ENCODE data around the gene TSSC4.

The TSSC4 gene

GRCh38 chr11:2411446-2412305, 11.1 kb downstream of the TSSC4 start:
- FAIRE-seq: no peak
- DNase-seq (ENCODE audit: insufficient read length, low spot score): no peak
- TF ChIP-seq, protein P1, sequence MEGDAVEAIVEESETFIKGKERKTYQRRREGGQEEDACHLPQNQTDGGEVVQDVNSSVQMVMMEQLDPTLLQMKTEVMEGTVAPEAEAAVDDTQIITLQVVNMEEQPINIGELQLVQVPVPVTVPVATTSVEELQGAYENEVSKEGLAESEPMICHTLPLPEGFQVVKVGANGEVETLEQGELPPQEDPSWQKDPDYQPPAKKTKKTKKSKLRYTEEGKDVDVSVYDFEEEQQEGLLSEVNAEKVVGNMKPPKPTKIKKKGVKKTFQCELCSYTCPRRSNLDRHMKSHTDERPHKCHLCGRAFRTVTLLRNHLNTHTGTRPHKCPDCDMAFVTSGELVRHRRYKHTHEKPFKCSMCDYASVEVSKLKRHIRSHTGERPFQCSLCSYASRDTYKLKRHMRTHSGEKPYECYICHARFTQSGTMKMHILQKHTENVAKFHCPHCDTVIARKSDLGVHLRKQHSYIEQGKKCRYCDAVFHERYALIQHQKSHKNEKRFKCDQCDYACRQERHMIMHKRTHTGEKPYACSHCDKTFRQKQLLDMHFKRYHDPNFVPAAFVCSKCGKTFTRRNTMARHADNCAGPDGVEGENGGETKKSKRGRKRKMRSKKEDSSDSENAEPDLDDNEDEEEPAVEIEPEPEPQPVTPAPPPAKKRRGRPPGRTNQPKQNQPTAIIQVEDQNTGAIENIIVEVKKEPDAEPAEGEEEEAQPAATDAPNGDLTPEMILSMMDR (IDR thresholded peaks at IDR 0.05; ENCODE audit: insufficient read depth, missing control alignments): no peak

- FAIRE-seq: no peak
- TF ChIP-seq, protein P1 (IDR thresholded peaks at IDR 0.05; ENCODE audit: insufficient read depth, missing control alignments): no peak
- no peak for DNase-seq (ENCODE audit: insufficient read length, low spot score)
These were observed 11.8 kb downstream of the TSSC4 start for GRCh38 chr11:2412323-2412722.

GRCh38 chr11:2413742-2414579, 13.4 kb downstream of the TSSC4 start:
- no peak for DNase-seq (ENCODE audit: insufficient read length, low spot score)
- no peak for FAIRE-seq
- TF ChIP-seq, protein P1 (IDR thresholded peaks at IDR 0.05; ENCODE audit: insufficient read depth, missing control alignments): no peak

DNA sequence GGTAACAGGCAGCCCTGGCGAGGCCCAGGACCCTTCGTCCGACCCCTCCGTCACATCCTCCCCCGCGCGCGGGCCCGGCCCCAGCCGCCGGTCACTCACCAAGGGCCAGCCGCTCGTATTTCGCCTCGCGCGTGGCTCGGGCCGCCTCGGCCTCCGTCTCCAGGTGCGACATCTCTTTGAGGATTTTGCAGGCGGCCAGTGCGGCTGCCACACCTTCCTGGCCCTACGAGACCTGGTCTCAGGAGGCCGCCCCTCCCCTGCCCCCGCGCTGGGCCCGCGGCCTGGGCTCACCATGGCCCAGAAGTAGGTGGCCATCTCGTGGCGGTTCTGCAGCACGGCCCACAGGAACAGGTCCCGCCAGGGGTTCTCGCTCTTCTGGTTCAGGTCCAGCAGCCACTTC, 14.1 kb downstream of the TSSC4 start:
- TF ChIP-seq, protein P1 (IDR thresholded peaks at IDR 0.05; ENCODE audit: insufficient read depth, missing control alignments): no peak
- FAIRE-seq (no peak), DNase-seq (ENCODE audit: insufficient read length, low spot score) (no peak)

DNA sequence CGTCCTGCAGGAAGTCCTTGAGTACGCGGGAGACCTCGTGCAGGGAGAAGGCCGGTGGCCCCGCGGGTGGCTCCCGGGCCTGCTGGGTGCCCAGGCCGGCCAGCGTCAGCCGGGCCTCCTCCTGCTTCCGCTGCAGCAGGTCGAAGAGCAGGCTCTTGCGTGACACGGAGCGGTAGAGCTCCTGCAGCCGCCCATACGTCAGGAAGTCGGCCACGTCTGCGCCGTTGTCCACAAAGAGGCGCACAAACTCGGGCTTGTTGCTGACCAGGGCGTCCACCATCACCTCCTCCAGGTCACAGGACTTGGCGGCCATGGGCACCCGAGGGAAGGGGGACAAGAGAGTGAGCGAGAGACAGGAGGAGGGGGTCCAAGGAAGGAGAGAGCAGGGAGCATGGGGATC, 14.6 kb downstream of the TSSC4 start:
- FAIRE-seq (no peak), DNase-seq (ENCODE audit: insufficient read length, low spot score) (no peak)

DNA sequence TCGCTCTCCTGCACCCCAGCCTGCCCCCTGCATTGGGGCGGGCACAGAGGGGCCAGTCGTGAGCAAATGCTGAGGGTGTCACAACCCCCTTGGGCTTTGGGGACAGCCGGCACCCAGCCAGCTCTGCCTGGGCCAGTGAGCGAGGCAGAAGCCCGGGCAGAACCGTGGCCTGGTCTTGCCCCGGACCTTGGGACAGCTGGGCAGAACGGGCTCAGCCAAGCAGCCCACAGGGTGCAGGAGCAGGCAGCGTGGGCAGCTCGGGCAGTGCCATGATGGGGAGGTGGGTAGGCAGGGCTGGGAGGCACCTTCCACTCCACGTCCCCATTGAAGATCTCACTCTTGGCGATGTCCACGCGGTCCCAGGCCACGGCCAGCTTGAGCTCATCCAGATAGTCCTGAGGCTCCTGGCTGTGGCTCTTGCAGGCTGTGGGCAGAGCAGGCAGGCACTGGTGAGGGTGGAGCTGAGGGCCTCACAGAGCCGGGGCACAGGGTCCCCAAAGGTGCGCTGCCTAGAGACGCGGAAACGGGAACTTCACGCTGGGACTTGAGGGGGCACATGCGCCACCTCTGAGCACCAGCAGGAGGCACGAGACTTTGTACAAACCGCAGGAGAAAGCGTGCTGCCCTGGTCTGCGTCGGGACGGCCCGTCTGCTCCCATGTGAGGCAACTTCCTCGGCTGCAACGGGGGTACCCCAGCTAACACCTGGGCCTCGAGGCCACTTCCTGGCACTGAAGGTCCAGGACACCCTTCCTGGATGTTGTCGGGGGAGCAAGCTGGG, 15.2 kb downstream of the TSSC4 start:
- DNase-seq (ENCODE audit: insufficient read length, low spot score) (no peak), FAIRE-seq (no peak)
- TF ChIP-seq, protein P1 (IDR thresholded peaks at IDR 0.05; ENCODE audit: insufficient read depth, missing control alignments): no peak

More for the DNA sequence above, 14.6 kb downstream of the TSSC4 start:
- TF ChIP-seq, protein P1 (IDR thresholded peaks at IDR 0.05; ENCODE audit: insufficient read depth, missing control alignments): no peak

All from D721Med (cell line).